Spinal cord (tissue), 10 donors: ENCODE measurements around the gene TUBGCP3. TPM values are rescaled to one million over a fixed set of nuclear protein-coding genes. Genes with fewer than 3 reads are reported as not detected.

Source experiments
- DNase-seq, 6 donors: peaks; one replicate each; pipeline versions ENCODE4 v3.0.0 to v3.0.0-alpha.2; 2013 to 2015; ENCODE audit warnings: low spot score in 6 of 6, low read depth in 4 of 6
- H3K27ac ChIP-seq: one replicate; pipeline ENCODE4 v1.5.1; 2013; ENCODE audit warnings: low read depth, low read length, control low read depth
- H3K27me3 ChIP-seq: one replicate; pipeline ENCODE4 v1.6.1; 2013; ENCODE audit warnings: low read length; ENCODE audit not compliant: control insufficient read depth, insufficient read depth
- H3K36me3 ChIP-seq: one replicate; pipeline ENCODE4 v1.6.1; 2013; ENCODE audit warnings: low read length; ENCODE audit not compliant: control insufficient read depth, insufficient read depth
- H3K4me1 ChIP-seq: one replicate; pipeline ENCODE4 v1.6.1; 2013; ENCODE audit warnings: low read length; ENCODE audit not compliant: control insufficient read depth, insufficient read depth
- H3K4me3 ChIP-seq: one replicate; pipeline ENCODE4 v1.5.1; 2013; ENCODE audit warnings: low read depth, low read length, control low read depth
- H3K9me3 ChIP-seq: one replicate; pipeline ENCODE4 v1.6.1; 2013; ENCODE audit warnings: low read length; ENCODE audit not compliant: control insufficient read depth, insufficient read depth
- WGBS: methylation state at CpG from one replicate; pipeline ENCODE4 v1.1.5; 2013; ENCODE audit warnings: missing lambda C conversion rate; ENCODE audit not compliant: insufficient coverage; 5-methylcytosine and 5-hydroxymethylcytosine counted together
- polyA plus RNA-seq, 2 donors: library from polyadenylated mRNA; unstranded; fragments of 120-200 nt; gene quantifications; one replicate each; pipeline ENCODE4 v1.2.1, GENCODE V29; 2013; ENCODE audit not compliant: insufficient read length in 2 of 2
- total RNA-seq, 2 donors: library from RNA; depleted of rRNA in 1 of 2; stranded (reverse); fragments of 120-200 nt in 1 of 2; fragments of >200 nt in 1 of 2; gene quantifications; one replicate each; pipeline versions ENCODE4 v1.2.3 to v1.2.4, GENCODE V29; 2013 to 2014
- donor health status: healthy.

Gene TUBGCP3
- total and polyA plus RNA-seq, 4 donors: 23.2 to 40.5 (median 33.5) TPM

DNA sequence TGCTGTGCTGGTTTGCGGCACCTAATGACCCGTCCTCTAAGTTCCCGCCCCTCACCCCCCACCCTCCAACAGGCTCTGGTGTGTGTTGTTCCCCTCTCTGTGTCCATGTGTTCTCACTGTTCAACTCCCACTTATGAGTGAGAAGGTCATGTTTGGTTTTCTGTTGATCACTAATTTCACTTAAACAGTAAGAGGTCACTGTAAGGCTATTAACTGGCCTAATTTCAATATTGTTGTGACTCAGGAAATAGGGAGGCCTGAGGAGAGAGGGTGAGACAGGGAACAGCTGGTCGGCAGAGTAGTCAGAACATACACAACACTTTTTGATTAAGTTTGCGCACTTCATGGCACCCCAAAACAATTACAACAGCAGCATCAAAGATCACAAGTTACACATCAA is 15.6 kb downstream of the TUBGCP3 start:
- Histone ChIP-seq H3K27me3 (no peaks in the 10 kb centered on the region), H3K27ac (no peak overlapping the region), H3K4me3 (no peak overlapping the region), H3K4me1 (peaks cover 7% of the 10 kb centered on the region), H3K36me3 (peaks cover 3% of the 10 kb centered on the region), H3K9me3 (peaks cover 2% of the 10 kb centered on the region)
- DNase-seq: no peak
- WGBS: no CpG with 5 or more reads among the region's 5 CpGs

DNA sequence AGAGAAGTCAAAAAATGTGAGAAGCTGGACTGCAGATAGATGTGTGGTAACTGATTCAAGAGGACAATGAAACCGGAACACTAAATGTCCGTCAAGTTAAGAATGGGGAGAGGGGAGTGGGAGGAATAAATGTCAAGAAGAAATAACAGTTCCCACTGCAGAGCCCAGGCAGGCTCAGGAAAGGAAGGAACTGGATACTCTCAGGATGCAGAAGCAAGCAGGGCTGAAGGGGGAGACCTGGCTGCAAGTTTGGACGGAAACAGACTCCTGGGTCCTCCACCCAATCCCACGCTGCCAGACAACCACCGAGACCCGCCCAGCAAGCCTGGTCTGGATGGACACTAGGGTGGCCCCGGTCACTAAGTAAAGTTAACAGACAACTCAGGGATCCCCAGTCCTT is 18.1 kb downstream of the TUBGCP3 start:
- Histone ChIP-seq H3K27ac (no peak overlapping the region), H3K9me3 (no peaks in the 10 kb centered on the region), H3K36me3 (peaks cover 3% of the 10 kb centered on the region), H3K27me3 (no peaks in the 10 kb centered on the region), H3K4me3 (no peak overlapping the region), H3K4me1 (peaks cover 2% of the 10 kb centered on the region)
- WGBS: 64% methylated on average over 6 of the region's 7 CpGs
- DNase-seq: no peak

DNA sequence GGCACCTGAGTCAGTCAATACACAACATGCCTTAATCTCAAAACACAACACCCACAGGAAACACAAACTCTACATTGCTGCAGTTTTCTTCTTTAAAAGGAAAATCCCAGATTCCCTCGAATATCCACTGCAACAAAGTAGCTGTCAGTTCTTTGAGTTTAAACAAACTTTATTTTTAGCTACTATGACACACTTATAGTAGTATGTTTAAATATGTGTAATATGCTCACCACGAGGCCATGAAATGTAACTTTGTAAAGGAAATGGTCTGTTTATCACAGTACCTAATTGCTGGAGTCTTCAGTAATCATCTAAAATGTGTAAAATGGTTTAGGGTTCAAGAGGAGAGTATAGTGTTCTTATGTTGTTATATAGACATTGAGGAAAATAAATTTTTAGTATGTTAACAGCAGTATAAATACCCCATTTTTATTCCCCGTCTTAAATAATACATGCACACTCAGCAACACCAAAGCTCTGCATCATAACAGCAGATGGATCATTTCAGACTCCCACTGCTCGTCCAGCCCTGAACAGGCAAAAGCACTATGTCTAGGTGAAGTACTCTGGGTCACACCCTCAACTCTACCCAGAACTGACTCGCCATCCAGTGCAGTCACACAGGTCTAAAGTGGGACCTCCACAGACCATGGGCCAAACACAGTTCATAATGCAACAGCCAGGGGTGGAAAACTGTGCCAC is 20.6 kb downstream of the TUBGCP3 start:
- 90% methylated on average over 1 of the region's 5 CpGs for WGBS
- Histone ChIP-seq H3K4me1 (no peaks in the 10 kb centered on the region), H3K27me3 (no peaks in the 10 kb centered on the region), H3K4me3 (no peak overlapping the region), H3K36me3 (peaks cover 14% of the 10 kb centered on the region), H3K27ac (no peak overlapping the region), H3K9me3 (no peaks in the 10 kb centered on the region)
- DNase-seq: no peak

DNA sequence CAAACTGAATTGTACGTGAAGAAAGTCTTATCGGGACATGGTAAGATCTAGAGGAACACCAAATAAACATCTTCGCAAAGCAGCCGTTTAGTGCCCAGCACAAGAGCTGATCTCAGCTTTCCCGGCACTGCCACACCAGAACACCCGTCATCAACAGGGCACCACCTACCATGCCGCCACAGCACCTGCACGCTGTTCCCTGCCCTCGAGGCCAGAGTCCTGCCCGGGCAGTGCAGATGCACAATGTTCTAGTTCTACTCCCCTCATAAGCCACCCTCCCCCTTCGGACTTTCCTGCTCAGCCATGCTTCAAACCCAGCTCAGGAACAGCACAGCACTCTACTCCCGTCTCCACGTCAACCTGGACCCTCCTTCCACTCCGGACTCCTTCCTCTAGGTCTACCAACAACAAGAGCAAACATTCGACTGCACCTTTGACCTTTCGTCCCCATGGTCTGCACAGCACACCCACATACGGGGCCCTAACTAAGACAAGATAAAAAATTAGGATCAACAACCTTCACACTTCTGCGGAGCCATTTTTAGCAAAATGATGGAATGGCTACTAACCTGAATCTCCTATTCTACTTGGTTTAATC is 25.1 kb downstream of the TUBGCP3 start:
- H3K4me1 ChIP-seq: no peaks in the 10 kb centered on the region
- WGBS: 97% methylated on average over 15 of the region's 18 CpGs
- H3K9me3 ChIP-seq: no peaks in the 10 kb centered on the region
- peaks cover 22% of the 10 kb centered on the region for H3K36me3 ChIP-seq
- DNase-seq: no peak
- H3K27ac ChIP-seq: no peak overlapping the region
- H3K27me3 ChIP-seq: no peaks in the 10 kb centered on the region
- no peak overlapping the region for H3K4me3 ChIP-seq

GRCh38 chr13:112562254-112562653 is 25.7 kb downstream of the TUBGCP3 start:
- no peak overlapping the region for H3K4me3 ChIP-seq
- H3K27ac ChIP-seq: no peak overlapping the region
- H3K36me3 ChIP-seq: peaks cover 25% of the 10 kb centered on the region
- no peaks in the 10 kb centered on the region for H3K27me3 ChIP-seq
- DNase-seq: no peak
- no peaks in the 10 kb centered on the region for H3K4me1 ChIP-seq
- H3K9me3 ChIP-seq: no peaks in the 10 kb centered on the region
- no CpG with 5 or more reads among the region's 3 CpGs for WGBS

DNA sequence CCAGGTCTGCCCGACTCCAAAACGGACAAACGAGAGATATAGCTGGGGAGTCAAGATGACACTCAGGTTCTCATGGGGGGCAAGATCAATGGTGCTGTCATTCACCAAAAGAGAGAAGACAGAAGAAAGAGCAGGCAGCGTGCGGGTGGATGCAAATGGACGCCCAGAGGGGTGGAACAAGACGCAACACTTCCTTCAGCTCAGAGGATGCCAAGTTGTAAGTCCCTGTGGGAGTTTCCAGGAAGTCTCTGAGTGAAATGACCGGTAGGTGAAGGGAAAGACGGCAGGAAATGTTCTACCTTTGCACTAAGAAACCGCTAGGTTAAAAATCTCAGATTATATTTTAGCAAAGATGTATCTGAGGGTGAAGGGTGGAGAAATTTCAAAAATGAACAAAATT is 26.5 kb downstream of the TUBGCP3 start:
- Histone ChIP-seq H3K4me3 (no peak overlapping the region), H3K9me3 (no peaks in the 10 kb centered on the region), H3K27ac (no peak overlapping the region), H3K4me1 (no peaks in the 10 kb centered on the region), H3K36me3 (peaks cover 25% of the 10 kb centered on the region), H3K27me3 (no peaks in the 10 kb centered on the region)
- 86% methylated on average over 7 of the region's 10 CpGs for WGBS
- DNase-seq: no peak

DNA sequence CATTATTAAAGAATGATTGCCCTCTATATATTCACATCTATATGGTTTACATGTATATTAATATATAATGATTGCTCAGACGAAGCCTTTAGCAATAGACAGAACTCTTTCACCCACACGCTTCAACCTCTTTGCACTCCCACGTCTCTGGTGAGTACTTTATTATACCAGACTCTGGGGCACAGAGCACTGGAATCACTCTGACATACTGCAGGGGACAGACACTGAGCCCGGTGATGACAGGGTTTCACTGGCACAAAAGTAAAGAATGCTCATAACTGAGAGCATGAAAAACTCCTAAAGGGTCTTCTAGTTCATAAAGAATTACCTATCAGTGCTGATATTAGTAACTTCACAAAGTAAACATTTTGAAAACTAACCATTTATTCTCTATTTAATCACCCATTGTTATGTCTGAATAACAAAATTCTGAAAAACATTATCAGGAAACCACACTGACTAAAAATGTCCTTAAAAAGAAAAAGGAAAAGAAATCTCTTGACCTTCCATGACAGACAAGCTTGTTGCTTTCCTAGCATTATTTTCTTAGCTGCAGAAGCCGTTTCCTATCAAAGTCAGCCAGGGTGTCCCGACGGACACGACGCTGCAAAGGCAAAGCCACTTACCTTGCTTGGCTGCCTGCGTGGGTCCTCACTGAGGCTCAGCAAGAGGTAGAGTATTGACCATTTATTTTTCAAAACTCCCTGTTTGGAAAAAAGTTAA is 29.1 kb downstream of the TUBGCP3 start:
- Histone ChIP-seq H3K27me3 (no peaks in the 10 kb centered on the region), H3K4me3 (no peak overlapping the region), H3K27ac (no peak overlapping the region), H3K36me3 (peaks cover 42% of the 10 kb centered on the region), H3K4me1 (no peaks in the 10 kb centered on the region), H3K9me3 (no peaks in the 10 kb centered on the region)
- no peak for DNase-seq
- 91% methylated on average over 3 of the region's 10 CpGs for WGBS

DNA sequence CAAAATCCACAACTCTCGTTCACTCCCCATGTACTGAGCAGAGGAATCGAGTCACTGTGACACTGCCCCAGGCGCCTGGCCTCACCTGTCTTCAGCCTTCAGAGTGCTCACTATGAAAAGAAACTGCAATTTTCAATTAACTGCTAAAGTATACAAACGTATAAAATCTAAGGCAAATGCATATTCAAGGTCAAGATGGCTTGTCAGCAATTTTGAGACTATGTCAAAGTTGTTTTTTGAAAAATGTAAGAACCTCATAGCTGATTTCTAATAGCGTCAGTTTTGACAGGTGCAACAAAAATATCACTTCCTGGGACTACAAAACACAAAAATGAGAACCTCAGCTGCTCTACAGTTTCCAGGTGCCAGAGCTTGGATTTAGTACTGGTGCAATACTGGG is 31.4 kb downstream of the TUBGCP3 start:
- Histone ChIP-seq H3K4me1 (no peaks in the 10 kb centered on the region), H3K4me3 (no peak overlapping the region), H3K27me3 (no peaks in the 10 kb centered on the region), H3K27ac (no peak overlapping the region), H3K9me3 (no peaks in the 10 kb centered on the region), H3K36me3 (peaks cover 47% of the 10 kb centered on the region)
- WGBS: 100% methylated on average over 3 of the region's 5 CpGs
- no peak for DNase-seq

GRCh38 chr13:112554214-112554850 is 33.6 kb downstream of the TUBGCP3 start:
- H3K9me3 ChIP-seq: no peaks in the 10 kb centered on the region
- H3K4me1 ChIP-seq: no peaks in the 10 kb centered on the region
- H3K36me3 ChIP-seq: peaks cover 54% of the 10 kb centered on the region
- WGBS: 100% methylated on average over 3 of the region's 7 CpGs
- no peak overlapping the region for H3K27ac ChIP-seq
- no peak for DNase-seq
- no peaks in the 10 kb centered on the region for H3K27me3 ChIP-seq
- no peak overlapping the region for H3K4me3 ChIP-seq
